Amniotic stem cell (primary cell): ENCODE data around the gene FIBP.
"Not testable (repeated sequence)": the region's sequence is repeated elsewhere in the genome, so short reads cannot be mapped to it uniquely, and the experiment has no call there.

Experiments used
- DNase-seq: peaks from one replicate; lab custom pipeline; 2025; lab: John Stamatoyannopoulos, UW

Gene FIBP

DNA sequence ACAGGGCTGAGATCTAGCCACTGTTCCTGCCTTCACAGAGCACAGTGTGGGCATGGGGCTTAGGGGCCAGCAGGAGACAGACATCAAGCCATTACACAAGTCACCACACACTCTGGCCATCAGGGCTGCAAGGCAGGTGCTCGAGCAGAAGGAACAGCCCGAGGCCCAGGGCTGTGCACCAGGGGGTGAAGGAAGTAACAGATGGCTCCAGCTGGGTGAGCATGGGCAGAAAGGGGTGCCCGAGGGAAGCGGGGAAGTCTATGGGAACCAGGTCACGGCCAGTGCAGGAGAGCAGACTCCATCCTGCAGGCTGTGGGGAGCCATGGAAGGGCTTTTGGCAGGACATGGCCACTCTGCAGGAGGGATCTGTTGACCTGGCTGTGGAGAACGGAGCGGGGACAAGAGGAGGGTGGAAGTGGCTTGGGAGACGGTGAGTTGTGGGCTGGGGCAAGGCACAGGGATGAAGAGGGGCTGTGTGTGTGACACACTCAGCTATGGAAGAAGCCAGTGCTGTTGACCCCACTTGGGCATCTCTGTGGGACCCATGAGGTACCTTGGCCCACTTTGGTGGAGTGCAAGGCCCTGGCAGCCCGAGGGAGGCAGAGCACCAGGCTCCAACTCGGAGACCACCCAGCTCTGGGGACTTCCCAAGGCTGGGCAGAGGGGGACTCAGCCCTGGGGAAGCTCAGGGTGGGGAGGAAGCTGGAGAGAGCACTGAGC, 27.0 kb upstream of the FIBP start:
- no peak for DNase-seq

- DNase-seq, result peak; percentile 51
Measured at GRCh38 chr11:65912845-65913244, 24.6 kb upstream of the FIBP start.

- DNase-seq, result peak; percentile 64
Measured at GRCh38 chr11:65911682-65912568, 23.7 kb upstream of the FIBP start.

- no peak for DNase-seq
Measured at GRCh38 chr11:65907878-65908277, 19.6 kb upstream of the FIBP start.

GRCh38 chr11:65906602-65907001, 18.3 kb upstream of the FIBP start:
- no peak for DNase-seq

- no peak for DNase-seq
Measured at GRCh38 chr11:65903715-65904114, 15.4 kb upstream of the FIBP start.

GRCh38 chr11:65903068-65903481, 14.8 kb upstream of the FIBP start:
- peak; percentile 64 for DNase-seq

DNA sequence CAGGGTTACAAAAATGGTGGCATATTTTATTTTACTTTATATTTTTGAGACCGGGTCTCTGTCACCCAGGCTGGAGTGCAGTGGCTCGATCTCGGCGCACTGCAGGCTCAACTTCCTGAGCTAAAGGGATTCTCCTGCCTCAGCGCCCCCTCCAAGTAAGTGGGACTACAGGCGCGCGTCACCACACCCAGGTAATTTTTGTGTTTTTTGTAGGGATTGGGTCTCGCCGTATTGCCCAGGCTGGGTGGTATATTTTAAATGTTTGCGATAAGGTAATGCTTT, 12.6 kb upstream of the FIBP start:
- DNase-seq, result no peak

- peak; percentile 91 for DNase-seq
Measured at GRCh38 chr11:65900125-65900898, 12.0 kb upstream of the FIBP start, which contains the start of gene FOSL1. Gene FOSL1, minus strand, starts transcription at chr11:65900388. Its CDS starts 49 bp downstream, at chr11:65900339.

GRCh38 chr11:65899356-65900124, 11.3 kb upstream of the FIBP start:
- peak; percentile 77 for DNase-seq

- DNase-seq, result no peak
Measured at GRCh38 chr11:65898656-65899355, 10.5 kb upstream of the FIBP start.

DNA sequence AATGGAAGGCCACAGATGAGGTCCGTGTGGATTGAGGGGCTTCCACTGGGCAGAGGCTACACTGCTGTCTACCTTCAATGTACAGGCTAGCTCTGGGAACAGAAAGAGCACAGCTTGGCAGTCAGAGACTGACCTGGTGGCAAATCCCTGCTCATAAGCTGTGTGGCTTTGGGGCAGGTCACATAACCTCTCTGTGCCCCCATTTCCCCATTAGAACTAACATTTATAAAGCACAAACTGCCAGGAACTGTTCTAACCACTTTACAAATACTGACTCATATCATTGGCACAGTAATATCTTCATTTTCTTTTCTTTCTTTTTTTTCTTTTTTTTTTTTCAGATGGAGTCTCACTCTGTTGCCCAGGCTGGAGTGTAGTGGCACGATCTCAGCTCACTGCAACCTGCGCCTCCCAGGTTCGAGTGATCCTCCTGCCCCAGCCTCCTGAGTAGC, 8.8 kb upstream of the FIBP start:
- no peak for DNase-seq

GRCh38 chr11:65896034-65896999, 8.0 kb upstream of the FIBP start:
- DNase-seq, result no peak

DNA sequence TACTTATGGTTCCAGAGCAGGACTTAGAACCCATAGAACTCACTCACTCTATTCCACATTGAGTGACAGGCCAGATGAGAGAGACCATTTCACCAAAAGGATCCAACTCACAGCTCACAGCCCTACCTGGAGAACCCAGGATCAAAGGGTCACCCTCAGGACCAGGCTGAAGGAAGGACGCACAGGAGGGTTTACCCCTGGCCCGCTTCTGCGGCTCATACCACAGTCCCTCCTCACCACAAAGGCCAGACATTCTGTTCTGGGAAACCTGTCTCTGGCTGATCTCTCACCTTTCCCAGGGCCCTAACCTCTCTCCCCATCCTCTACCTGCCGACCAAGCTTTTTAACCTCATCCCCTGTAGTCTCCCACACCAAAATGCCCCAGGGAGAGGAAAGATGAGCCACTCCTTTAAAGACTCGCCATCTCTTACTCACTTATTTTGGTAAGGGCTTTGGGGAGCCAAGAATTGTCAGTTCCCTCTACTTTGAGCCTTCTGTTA, 7.3 kb upstream of the FIBP start:
- DNase-seq, result no peak

DNA sequence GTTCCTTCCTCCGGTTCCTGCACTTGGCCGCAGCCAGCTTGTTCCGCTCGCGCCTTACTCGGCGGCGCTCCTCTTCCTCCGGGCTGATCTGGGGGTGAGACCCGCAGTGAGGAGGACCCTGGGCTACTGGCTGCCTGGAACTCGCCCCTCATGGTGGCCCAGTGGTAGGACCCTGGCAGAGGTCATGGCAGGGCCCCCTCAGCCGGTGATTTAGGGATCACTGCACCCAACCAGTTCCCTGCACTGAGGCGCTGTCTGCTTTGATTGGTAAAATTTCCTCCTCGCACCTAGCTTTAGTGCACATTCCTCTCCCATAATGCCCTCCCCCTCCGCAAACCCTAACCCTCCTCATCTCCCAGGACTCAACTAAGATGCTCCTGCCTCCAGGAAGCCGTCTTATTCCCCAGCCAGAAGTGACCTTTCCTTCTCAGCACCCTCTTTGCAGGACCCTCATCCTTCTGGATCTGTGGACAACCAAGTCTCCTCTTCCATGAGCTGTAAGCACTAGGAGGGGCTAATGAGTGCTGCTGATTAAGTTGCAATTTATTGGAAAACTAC, 5.8 kb upstream of the FIBP start:
- no peak for DNase-seq

- DNase-seq, result no peak
Measured at GRCh38 chr11:65892661-65893317, 4.5 kb upstream of the FIBP start.

DNA sequence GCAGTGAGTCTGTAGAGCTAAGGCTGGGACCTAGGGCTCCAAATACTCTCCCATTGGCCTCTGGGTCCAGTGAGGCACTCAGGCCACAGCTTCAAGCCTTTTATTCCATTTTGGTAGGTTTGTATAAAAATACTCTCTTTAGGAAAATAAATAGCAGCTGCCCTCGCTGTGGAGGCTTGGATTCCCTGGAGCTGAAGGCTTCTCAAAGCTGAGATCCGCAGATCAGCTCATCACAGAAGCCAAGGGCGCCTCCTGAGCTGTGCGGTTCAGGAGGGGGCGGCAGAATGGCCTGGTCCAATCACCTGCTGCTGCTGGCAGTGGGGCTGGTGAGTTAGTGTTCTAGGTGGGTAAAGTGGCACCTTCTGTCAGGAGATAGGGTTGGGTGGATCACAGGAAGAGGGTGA, 3.9 kb upstream of the FIBP start:
- DNase-seq, result not testable (repeated sequence)

DNA sequence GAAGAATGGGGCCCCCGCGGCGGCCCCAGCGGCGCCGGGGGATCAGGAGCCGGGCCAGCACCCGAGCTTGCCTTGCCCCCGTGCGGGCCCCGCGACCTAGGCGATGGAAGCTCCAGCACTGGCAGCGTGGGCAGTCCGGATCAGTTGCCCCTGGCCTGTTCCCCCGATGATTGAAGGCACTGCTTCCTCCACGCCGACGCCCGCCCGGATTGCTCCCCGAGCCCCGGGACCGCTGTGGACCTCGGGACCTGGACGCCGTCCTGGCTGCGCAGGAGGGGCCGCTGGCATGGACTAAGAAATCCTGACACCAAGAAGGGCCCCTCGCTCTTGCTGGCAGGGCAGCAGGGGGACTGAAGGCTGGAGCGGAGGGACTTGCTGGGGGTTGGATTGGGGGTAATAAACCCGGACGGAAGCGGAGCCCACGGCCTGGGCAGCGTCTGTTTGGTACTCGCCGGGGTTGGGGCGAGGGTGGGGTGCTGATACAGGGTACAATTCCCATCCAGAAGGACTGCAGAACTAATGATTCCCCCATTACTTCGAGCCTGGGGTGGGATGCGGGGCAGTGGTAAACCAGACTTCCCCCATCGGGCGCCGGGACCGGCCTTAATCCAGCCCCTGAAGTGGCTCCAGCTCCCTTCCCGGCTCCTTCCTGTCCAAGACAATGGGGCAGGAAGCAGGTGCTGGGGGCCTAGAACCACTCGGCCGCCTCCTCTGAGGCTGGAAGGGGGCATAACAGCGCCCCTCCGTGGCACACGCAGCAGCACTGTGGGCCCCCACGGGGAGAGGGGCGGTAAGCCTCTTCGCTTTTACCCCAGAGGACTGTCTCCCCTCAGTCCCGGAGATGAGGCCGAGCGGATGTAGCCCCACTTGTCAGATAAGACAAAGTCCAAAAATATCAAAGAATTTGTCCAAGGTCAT, 3.2 kb upstream of the FIBP start:
- DNase-seq, result no peak
